Endothelial cell of hepatic sinusoid (primary cell): ENCODE results near the gene LCP2.
"Not testable (repeated sequence)": the region's sequence is repeated elsewhere in the genome, so short reads cannot be mapped to it uniquely, and the experiment has no call there.

Source experiments
- in situ Hi-C: cut with HindIII; loops from 2 replicates; pipeline ENCODE4 v1.10.0; 2017; ENCODE audit warnings: low sequenced_read_pairs

The LCP2 gene

DNA sequence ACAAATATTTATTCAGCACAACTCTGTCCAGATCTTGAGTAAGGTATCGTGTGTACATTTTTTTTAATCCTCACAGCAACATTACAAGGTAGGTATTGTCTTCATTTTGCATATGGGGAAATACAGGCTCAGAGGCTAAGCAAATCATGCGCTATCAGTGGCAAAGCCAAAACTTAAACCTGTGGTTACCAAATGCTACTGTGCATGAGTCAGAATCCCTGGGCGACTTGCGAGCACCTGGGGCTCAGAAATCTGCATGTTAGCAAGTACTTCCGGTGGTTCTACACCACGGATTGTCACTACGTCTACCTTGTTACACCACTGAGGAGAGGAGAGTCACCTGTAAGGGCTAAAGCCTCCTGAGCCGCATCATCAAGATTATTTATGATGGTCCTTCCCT, 43.5 kb downstream of the LCP2 start:
- in situ Hi-C loops, result loop anchor here (10.0 kb wide), 1 partner anchor 121 kb away; no protein-coding TSS in a partner anchor

GRCh38 chr5:170252720-170253350, 44.7 kb downstream of the LCP2 start:
- in situ Hi-C loops, result loop anchor here (10.0 kb wide), 1 partner anchor 122 kb away; no protein-coding TSS in a partner anchor

DNA sequence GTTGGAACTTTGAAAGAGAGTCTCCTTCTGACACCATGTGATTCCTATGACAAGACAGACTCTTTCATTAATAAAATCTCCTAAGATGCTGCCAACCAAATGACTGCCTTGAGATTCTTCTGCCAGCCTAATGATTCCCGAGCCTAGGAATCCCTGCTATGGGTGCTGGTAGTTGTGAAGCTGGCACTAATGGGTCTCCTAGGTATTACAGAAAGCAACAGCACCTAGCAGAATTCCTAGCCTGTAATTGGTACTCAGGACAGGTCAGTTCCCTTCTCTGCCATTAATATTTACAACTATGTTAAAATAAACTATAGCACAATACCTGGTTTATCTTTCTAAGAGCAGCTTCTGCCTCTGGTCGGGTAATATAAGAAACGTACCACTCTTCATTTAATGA, 45.5 kb downstream of the LCP2 start:
- in situ Hi-C loops, result loop anchor here (10.0 kb wide), 1 partner anchor 123 kb away; no protein-coding TSS in a partner anchor

DNA sequence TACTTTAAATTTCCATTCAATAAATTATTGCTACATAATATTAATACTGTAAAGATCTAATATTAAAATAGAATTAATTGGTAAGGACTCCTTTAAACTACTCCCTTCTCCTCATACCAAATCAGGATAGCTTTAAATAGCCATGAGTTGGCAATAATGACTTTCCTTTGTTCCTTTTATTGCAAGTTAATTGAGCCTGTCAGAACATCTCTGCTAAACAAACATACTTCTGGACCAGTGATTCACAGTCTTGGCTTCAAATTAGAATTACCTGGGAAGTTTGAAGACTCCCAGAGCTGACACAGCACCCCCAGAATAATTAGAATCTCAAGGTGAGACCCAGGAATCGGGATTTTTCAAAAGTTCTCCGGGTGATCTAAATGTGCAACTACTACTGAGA, 46.1 kb downstream of the LCP2 start:
- in situ Hi-C loops, result loop anchor here (10.0 kb wide), 1 partner anchor 123 kb away; no protein-coding TSS in a partner anchor

DNA sequence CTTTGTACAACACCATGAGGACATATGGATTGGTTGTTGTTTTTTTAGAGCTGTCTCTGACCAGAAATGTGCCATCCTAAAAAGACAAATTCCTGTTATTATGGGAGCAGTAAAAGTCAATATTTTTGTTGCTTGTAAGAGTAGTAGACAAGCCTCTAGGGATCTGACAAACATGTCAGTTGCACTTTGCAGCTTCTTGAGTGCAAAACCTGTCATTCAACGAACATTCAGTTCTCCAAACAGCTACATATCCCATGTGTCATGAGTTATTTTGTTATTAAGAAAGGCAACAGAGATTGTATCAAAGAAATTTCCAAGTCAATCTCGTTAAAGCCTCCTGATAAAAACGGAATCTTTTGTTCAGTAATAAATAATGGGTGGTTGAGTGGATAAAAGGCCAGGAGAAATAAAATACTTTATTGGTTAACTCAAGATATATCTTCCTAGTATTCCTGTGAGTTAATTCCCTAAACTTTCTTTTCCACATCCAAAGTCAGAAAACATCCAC, 46.7 kb downstream of the LCP2 start:
- in situ Hi-C loops, result loop anchor here (10.0 kb wide), 1 partner anchor 124 kb away; no protein-coding TSS in a partner anchor

- in situ Hi-C loops, result no loop called here
Observed at GRCh38 chr5:170249355-170249754, 48.2 kb downstream of the LCP2 start.

DNA sequence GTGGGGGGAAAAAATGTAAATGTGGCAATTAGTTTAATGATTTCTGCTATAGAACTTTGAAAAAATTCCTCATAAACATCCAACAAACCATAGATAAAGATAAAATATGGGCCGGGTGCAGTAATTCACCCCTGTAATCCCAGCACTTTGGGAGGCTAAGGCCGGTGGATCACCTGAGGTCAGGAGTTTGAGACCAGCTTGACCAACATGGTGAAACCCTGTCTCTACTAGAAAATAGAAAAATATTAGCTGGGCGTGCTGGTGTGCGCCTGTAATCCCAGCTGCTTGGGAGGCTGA, 48.7 kb downstream of the LCP2 start:
- in situ Hi-C loops, result not testable (repeated sequence)

DNA sequence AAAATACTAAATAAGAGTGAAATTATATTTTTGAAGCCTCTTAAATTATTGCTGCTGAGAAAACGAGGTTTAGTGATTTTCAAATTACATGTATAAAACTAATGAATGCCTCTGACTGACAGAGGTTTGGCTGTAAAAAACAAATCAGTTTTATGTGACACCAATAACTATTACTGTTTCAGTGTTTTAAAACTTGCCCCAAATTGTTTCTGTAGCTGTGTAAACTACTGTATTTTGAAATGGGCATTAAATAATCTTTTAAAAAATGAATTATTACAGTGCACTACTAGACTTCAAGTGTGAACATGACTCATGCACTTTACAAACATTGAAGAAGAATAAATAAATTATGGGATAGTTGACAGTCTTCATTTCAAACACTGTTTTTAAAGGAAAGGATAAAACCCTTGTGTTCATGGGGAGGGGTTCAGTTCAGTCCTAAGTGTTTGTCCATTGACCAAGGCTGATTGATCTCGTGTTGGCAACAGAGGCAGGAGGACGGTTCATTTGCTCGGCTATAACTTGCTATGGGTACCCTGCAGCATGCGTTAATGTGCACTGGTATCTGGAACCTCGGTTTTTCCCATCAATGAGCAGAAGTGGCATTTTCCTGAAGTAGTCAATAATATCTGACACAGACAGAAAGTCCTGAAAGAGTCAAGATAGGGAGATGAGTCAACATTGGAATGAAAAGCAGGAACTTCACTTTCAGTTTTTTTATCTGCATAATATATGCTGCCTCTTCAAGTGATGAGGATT, 49.2 kb downstream of the LCP2 start:
- in situ Hi-C loops, result no loop called here

- in situ Hi-C loops, result no loop called here
Observed at GRCh38 chr5:170247363-170247762, 50.2 kb downstream of the LCP2 start.

GRCh38 chr5:170246126-170246870, 51.3 kb downstream of the LCP2 start:
- in situ Hi-C loops, result no loop called here

DNA sequence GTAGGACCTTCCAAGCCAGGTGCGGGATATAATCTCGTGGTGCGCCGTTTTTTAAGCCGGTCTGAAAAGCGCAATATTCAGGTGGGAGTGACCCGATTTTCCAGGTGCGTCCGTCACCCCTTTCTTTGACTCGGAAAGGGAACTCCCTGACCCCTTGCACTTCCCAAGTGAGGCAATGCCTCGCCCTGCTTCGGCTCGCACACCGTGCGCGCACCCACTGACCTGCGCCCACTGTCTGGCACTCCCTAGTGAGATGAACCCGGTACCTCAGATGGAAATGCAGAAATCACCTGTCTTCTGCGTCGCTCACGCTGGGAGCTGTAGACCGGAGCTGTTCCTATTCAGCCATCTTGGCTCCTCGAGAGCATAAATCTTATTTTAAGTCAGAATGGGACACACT, 52.1 kb downstream of the LCP2 start:
- in situ Hi-C loops, result not testable (repeated sequence)

- in situ Hi-C loops, result loop anchor here (10.0 kb wide), 1 partner anchor 166 kb away; no protein-coding TSS in a partner anchor
Observed at GRCh38 chr5:170238456-170239196, 59.0 kb downstream of the LCP2 start.

DNA sequence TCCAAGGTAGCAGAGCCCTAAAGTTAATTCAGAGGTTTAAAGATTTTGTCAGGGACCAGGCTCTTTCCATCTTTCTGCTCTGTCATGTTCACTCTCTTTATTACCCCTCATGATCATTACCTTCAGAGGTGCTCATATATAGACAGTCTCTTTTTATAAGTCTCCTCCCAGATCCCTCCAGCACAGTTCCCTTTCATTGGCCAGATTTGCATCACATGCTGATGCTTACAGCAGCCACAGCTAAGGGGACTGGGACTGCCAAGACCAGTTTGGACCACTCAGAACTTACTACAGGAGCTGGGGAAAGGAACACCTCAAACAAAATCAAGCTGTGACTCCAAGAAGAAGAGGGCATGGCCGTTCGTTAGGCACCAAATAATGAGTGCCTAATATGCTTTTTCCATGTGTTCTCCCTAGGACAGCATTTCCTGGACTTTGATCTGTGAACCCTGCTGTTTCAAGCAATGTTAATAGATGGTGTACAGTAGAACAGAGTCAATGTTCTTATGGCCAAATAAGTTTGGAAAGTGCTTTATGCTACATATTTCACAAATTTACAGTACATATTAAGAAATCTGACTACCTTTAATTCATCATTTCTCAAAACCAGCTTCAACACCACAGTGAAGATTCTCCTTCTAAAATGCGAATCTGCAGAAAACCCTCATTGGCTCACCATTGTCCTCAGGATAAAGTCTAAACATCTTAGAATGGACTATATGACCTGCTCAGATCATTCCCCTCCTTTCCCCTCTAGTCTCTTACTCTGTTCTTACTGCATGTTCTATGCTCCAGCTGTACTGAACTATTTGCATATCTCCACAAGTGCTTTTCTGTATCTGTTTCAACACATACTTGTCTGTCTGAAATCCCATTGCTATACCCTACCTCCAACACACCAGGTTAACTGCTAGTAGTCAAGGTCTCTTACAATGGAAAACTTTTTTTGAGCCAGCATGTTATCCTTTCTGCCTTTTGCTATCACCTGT, 61.4 kb downstream of the LCP2 start:
- in situ Hi-C loops, result loop anchor here (10.0 kb wide), 1 partner anchor 169 kb away; no protein-coding TSS in a partner anchor

DNA sequence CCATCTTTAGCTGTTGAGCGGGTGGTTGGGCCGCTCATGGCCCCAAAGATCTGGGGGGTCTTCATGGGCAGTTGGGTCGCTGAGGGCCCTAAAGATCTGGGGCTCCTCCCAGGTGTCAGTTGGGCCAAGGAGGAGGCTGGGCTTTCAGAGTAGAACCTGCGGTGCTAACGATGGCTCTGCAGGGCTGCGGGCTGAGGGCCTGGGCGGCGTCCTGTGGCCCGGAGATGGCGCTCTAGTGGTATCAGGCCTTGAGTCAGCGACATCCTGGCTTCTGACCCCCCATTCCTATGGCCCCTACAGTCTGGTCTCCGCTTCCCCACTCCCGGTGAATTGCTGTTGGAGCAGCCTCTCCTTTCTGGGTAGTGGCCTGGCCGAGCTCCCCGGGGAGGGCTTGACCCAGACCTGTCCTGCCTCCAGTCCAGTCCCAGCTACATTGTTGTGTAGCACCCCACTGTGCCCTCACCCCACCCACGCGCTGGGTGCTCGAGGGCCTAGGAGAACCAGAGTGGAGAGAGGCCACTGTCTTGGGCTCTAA, 64.2 kb downstream of the LCP2 start:
- in situ Hi-C loops, result loop anchor here (10.0 kb wide), 1 partner anchor 171 kb away; no protein-coding TSS in a partner anchor

DNA sequence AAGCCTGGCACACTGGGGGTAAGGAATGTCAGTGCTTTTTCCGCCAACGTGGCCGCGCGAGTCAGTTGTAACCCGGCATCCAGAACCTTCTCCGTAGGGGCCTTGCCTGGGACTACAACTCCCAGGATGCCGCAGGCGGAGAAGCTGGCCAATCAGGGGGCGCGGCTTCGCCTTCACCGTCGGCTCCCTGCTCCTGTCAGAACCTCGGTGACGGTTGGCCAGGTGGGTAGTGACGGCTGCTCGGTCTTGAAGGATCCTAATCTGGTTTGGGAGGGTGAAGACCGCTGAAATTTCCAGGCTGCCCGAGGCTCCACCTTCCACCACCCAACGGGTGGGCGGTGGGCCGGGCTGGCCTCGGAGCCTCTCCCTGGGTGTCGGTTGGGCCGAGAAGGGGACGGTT, 64.8 kb downstream of the LCP2 start, which contains the start of gene C5orf58:
TSS of gene C5orf58 (plus strand) at position 200 of the 400 bp plus-strand sequence. CDS start 1,992 bp downstream, outside the sequence.
- in situ Hi-C loops, result loop anchor here (10.0 kb wide), 1 partner anchor 172 kb away; no protein-coding TSS in a partner anchor

- in situ Hi-C loops, result no loop called here
Observed at GRCh38 chr5:170228762-170229435, 68.7 kb downstream of the LCP2 start.

DNA sequence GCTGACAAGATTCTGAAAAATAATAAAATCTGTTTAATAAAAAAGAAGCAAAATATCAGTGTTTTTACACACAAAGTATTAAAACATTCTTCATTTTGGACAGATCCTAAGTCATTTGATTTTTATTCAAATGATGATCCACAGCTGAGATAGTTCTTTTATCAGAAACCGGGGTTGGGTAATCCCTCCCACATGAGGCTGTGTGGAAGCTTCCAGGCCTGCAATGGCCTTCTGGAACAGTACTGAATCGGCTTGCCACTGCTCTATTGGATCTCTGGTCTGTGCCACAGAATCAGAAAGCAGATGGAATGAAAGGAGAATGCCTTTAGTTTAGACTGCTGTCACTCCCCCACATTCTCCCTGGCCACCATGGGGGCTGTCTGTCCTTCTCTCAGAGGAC, 70.9 kb downstream of the LCP2 start:
- in situ Hi-C loops, result no loop called here

DNA sequence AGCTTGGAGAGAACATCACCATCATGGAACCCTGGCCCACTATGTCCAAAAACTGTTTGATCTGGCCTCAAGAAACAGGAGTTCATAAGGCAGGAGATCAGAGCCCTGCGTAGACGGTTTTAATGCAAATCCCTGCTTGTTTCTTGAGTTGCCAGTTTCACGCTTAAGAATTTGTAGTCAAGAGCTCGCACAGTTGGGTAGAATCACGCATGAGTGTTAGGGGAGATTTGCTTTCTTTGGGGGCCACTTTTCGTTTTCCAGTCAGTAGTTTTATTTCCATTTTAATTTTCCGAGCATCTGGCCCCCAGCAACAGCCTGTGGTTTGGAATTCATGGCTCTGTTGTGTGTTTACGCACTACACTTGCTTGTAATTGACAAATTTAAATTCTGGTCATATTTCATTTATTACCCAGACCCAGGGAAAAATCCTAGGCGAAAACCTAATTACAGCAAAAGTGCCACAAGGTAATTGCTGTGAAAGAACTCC, 71.4 kb downstream of the LCP2 start:
- in situ Hi-C loops, result no loop called here
